GM12891 (cell line): ENCODE data around the gene DCUN1D3.

Experiments
- POLR2AphosphoS5 ChIP-seq: IDR thresholded peaks from 2 replicates; pipeline ENCODE4 v1.6.1; 2011; ENCODE audit warnings: low read depth, low read length, control low read depth
- SPI1 ChIP-seq: IDR thresholded peaks from 2 replicates; pipeline ENCODE4 v1.6.1; 2011; ENCODE audit warnings: low read depth, low read length, control low read depth
- TAF1 ChIP-seq: IDR thresholded peaks from 2 replicates; pipeline ENCODE4 v1.6.1; 2011; ENCODE audit warnings: low read depth, low read length, control low read depth

DNA sequence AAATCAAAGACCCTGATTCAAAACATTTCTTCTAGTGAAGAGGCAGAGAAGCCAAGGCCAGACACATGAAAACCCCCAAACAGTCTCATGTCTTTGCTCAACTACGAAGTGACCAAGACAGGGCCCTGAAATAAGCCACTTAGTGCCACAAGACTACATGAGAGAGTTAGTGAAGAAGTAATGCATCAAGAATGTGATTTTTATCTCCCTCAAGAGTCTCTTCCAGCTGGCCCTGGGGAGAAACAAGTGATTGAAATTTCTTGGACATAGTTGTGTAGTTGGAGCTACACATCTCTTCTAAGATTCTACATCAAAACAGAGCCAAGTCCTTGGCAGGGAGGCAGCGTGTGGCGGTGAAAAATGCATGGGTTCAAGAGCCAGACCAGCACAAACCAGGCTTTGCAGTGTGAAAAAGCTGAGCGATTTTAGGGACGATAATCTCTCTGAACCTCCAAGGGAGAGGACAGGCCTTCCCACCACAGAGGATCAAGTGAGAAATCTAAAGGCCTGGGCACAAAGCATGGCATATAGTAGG, 31.0 kb upstream of the DCUN1D3 start:
- TF ChIP-seq TAF1 (no peak), SPI1 (no peak), POLR2AphosphoS5 (no peak)
